Activated CD4-positive, alpha-beta memory T cell treated with anti-CD3 and anti-CD28 coated beads, Interleukin-2, amount 10 ng/mL, durations not matched to agents 7 days and 5 days (primary cell): Measurements from ENCODE around the gene LRP1B. TPM values are rescaled to one million over a fixed set of nuclear protein-coding genes. Genes with fewer than 3 reads are reported as not detected.

Experiments
- CTCF ChIA-PET: fragments of 350-600 bp; sonication (Branson Sonifier 250); formaldehyde crosslinking; loops from one replicate; lab custom pipeline; 2021; ENCODE audit warnings: antibody characterized with exemption, inconsistent platforms; lab: Charles Lee
- POLR2A ChIA-PET: fragments of 350-600 bp; sonication (Branson Sonifier 250); formaldehyde crosslinking; loops from one replicate; lab custom pipeline; 2021; ENCODE audit warnings: antibody characterized with exemption; lab: Charles Lee
- DNase-seq: peaks from one replicate; pipeline ENCODE4 v3.0.0-alpha.2; 2020
- H3K27ac Mint-ChIP-seq: one replicate; pipeline ENCODE4 v1.8.0; 2021; ENCODE audit warnings: mild to moderate bottlenecking, mixed read lengths
- H3K27me3 Mint-ChIP-seq: one replicate; pipeline ENCODE4 v1.8.0; 2021; ENCODE audit warnings: mixed read lengths
- H3K36me3 Mint-ChIP-seq: one replicate; pipeline ENCODE4 v1.8.0; 2021; ENCODE audit warnings: low read depth, mixed read lengths
- H3K4me1 Mint-ChIP-seq: one replicate; pipeline ENCODE4 v1.8.0; 2021; ENCODE audit warnings: mixed read lengths
- H3K4me3 Mint-ChIP-seq: one replicate; pipeline ENCODE4 v1.8.0; 2021; ENCODE audit warnings: mild to moderate bottlenecking, mixed read lengths
- H3K9me3 Mint-ChIP-seq: one replicate; pipeline ENCODE4 v1.8.0; 2021; ENCODE audit warnings: mixed read lengths
- total RNA-seq, 2 experiments: library from RNA; stranded (reverse); gene quantifications; one replicate each; pipeline ENCODE4 v1.2.3, GENCODE V29; 2021

The LRP1B gene
- total RNA-seq, 2 experiments from 2014 or later, result not detected

DNA sequence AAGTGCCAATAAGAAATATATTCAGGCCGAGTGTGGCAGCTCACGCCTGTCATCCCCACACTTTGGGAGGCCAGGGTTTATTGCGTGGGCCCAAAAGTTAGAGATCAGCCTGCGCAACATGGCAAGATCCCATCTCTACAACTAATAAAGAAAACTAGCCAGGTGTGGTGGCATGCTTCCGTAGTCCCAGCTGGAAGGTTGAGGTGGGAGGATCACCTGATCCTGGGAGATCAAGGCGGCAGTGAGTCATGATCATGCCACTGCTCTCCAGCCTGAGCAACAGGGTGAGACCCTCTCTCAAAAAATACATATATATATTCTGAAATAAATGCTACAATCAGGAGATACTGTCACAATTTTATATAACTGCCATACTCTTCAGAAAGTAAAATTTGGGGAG lies 1745.9 kb downstream of the LRP1B start:
- Mint-ChIP-seq H3K9me3 (peaks cover 4% of the 10 kb centered on the region), H3K27me3 (no peaks in the 10 kb centered on the region), H3K4me3 (no peak overlapping the region), H3K4me1 (no peaks in the 10 kb centered on the region), H3K36me3 (no peaks in the 10 kb centered on the region), H3K27ac (no peak overlapping the region)
- POLR2A ChIA-PET, result no interaction called here
- CTCF ChIA-PET, result no interaction called here
- no peak for DNase-seq

- DNase-seq, result no peak
- POLR2A ChIA-PET, result no interaction called here
- Mint-ChIP-seq H3K27me3 (no peaks in the 10 kb centered on the region), H3K27ac (no peak overlapping the region), H3K9me3 (peaks cover 8% of the 10 kb centered on the region), H3K4me1 (no peaks in the 10 kb centered on the region), H3K4me3 (no peak overlapping the region), H3K36me3 (no peaks in the 10 kb centered on the region)
- CTCF ChIA-PET, result no interaction called here
Measured at GRCh38 chr2:140383781-140384180, 1747.0 kb downstream of the LRP1B start.

GRCh38 chr2:140376686-140377085 lies 1754.1 kb downstream of the LRP1B start:
- ChIA-PET CTCF (no interaction called here), POLR2A (no interaction called here)
- no peaks in the 10 kb centered on the region for H3K4me1 Mint-ChIP-seq
- no peak for DNase-seq
- H3K4me3 Mint-ChIP-seq, result no peak overlapping the region
- H3K9me3 Mint-ChIP-seq, result peaks cover 6% of the 10 kb centered on the region
- no peaks in the 10 kb centered on the region for H3K27me3 Mint-ChIP-seq
- no peaks in the 10 kb centered on the region for H3K36me3 Mint-ChIP-seq
- no peak overlapping the region for H3K27ac Mint-ChIP-seq

DNA sequence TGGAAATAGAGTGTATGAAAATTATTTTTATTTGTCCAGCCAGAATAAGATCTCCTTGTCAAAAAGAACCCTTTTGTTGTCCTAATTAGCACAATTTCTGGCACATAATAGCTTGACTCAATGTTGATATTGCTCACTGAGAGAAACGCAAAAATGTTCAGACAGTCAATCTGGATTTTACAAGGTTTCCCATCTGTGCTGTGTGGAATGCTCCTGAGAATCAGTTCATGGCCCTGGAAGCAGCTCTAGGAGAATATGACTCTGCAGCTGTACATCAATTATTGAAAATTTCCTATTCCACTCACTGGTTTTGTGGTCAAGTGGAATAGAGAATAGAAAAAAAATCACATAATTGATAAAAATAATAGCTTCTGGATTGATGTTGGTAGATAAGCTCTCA lies 1767.7 kb downstream of the LRP1B start:
- Mint-ChIP-seq H3K4me1 (no peaks in the 10 kb centered on the region), H3K4me3 (no peak overlapping the region), H3K9me3 (peaks cover 7% of the 10 kb centered on the region), H3K36me3 (no peaks in the 10 kb centered on the region), H3K27me3 (no peaks in the 10 kb centered on the region), H3K27ac (no peak overlapping the region)
- no peak for DNase-seq
- POLR2A ChIA-PET, result no interaction called here
- CTCF ChIA-PET, result no interaction called here

- Mint-ChIP-seq H3K27ac (no peak overlapping the region), H3K9me3 (peaks cover 7% of the 10 kb centered on the region), H3K4me3 (no peak overlapping the region), H3K27me3 (no peaks in the 10 kb centered on the region), H3K36me3 (no peaks in the 10 kb centered on the region), H3K4me1 (no peaks in the 10 kb centered on the region)
- CTCF ChIA-PET, result no interaction called here
- DNase-seq, result no peak
- POLR2A ChIA-PET, result no interaction called here
Measured at GRCh38 chr2:140362361-140362760, 1768.5 kb downstream of the LRP1B start.

- Mint-ChIP-seq H3K9me3 (peaks cover 3% of the 10 kb centered on the region), H3K36me3 (no peaks in the 10 kb centered on the region), H3K4me1 (no peaks in the 10 kb centered on the region), H3K27me3 (no peaks in the 10 kb centered on the region), H3K4me3 (no peak overlapping the region), H3K27ac (no peak overlapping the region)
- ChIA-PET POLR2A (no interaction called here), CTCF (no interaction called here)
- DNase-seq, result no peak
Measured at GRCh38 chr2:140359056-140359771, 1771.6 kb downstream of the LRP1B start.

- ChIA-PET POLR2A (no interaction called here), CTCF (no interaction called here)
- no peak for DNase-seq
- Mint-ChIP-seq H3K4me1 (no peaks in the 10 kb centered on the region), H3K27me3 (no peaks in the 10 kb centered on the region), H3K27ac (no peak overlapping the region), H3K36me3 (no peaks in the 10 kb centered on the region), H3K4me3 (no peak overlapping the region), H3K9me3 (peaks cover 3% of the 10 kb centered on the region)
Measured at GRCh38 chr2:140356697-140357096, 1774.1 kb downstream of the LRP1B start.

DNA sequence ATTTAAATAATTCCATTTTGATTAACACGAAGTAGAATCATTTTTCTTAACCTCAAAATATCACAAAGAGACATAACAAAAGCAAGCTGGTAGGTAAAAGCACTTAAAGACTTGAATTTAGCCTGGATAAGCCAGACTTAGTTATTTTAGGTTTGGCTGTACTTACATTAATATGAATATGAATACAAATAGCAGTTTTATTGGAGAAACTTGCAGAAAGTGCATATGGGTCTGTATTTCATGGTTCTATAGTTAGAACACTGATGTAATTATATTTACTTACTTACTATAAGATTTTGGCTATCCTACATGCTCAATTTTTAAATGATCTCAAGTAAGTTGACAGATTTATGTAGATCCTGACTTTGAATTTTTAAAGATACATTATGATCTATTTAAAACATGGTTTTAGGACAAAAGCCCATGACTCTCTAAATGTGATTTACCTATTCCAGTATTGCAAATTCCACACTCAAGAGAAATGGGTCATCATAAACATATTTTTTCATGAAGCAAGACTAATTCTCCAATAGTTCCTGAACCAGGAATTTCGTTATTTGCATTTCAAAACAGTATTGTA lies 1775.2 kb downstream of the LRP1B start:
- Mint-ChIP-seq H3K4me1 (no peaks in the 10 kb centered on the region), H3K27me3 (no peaks in the 10 kb centered on the region), H3K36me3 (no peaks in the 10 kb centered on the region), H3K4me3 (no peak overlapping the region), H3K9me3 (peaks cover 3% of the 10 kb centered on the region), H3K27ac (no peak overlapping the region)
- no peak for DNase-seq
- CTCF ChIA-PET, result no interaction called here
- POLR2A ChIA-PET, result no interaction called here

DNA sequence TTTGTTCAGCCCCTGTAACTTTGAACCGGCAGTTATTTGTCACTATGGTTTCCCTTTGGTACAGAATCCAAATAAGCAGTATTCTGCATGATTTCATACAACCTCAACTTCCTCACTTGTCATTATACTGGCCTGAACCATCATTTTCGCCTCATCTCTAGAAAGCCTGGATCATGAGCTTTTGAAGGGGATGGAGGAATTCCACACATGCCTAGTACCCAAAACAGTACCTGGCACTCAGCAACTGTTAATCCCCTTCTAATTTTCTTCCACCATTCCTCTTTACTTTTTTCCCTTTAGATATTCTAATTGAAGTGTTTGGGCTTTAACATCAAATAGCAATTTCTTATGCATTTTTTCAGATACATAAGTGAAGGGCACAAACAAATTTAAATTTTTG lies 1776.3 kb downstream of the LRP1B start:
- Mint-ChIP-seq H3K4me1 (no peaks in the 10 kb centered on the region), H3K27ac (no peak overlapping the region), H3K9me3 (peaks cover 3% of the 10 kb centered on the region), H3K4me3 (no peak overlapping the region), H3K36me3 (no peaks in the 10 kb centered on the region), H3K27me3 (no peaks in the 10 kb centered on the region)
- ChIA-PET POLR2A (no interaction called here), CTCF (no interaction called here)
- no peak for DNase-seq

DNA sequence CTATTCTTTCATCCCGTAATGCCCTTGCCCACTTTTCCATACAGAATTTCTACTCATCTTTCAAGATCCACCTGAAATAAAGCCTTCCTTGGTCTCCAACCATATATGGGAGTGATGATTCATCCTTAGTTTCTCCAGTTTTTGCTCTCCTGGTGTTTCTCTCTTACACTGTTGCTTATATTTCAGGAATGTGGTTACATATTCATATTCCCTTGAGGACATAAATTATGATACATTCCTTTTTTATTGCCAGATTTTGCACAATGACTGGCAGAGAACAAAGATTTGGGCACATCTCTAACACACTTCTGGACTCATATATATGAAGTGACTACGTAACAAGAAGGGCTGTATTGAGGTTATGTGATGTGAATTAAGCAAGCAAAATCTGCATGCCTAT lies 1777.3 kb downstream of the LRP1B start:
- DNase-seq, result no peak
- ChIA-PET CTCF (no interaction called here), POLR2A (no interaction called here)
- Mint-ChIP-seq H3K36me3 (no peaks in the 10 kb centered on the region), H3K27me3 (no peaks in the 10 kb centered on the region), H3K9me3 (peaks cover 3% of the 10 kb centered on the region), H3K4me3 (no peak overlapping the region), H3K4me1 (no peaks in the 10 kb centered on the region), H3K27ac (no peak overlapping the region)

- Mint-ChIP-seq H3K9me3 (peaks cover 3% of the 10 kb centered on the region), H3K36me3 (no peaks in the 10 kb centered on the region), H3K27ac (no peak overlapping the region), H3K27me3 (no peaks in the 10 kb centered on the region), H3K4me1 (no peaks in the 10 kb centered on the region), H3K4me3 (no peak overlapping the region)
- ChIA-PET CTCF (no interaction called here), POLR2A (no interaction called here)
- no peak for DNase-seq
Measured at GRCh38 chr2:140351692-140352091, 1779.1 kb downstream of the LRP1B start.

- H3K9me3 Mint-ChIP-seq, result peaks cover 3% of the 10 kb centered on the region
- DNase-seq, result no peak
- no peak overlapping the region for H3K27ac Mint-ChIP-seq
- CTCF ChIA-PET, result no interaction called here
- no peaks in the 10 kb centered on the region for H3K4me1 Mint-ChIP-seq
- no peaks in the 10 kb centered on the region for H3K27me3 Mint-ChIP-seq
- H3K4me3 Mint-ChIP-seq, result no peak overlapping the region
- POLR2A ChIA-PET, result no interaction called here
- H3K36me3 Mint-ChIP-seq, result no peaks in the 10 kb centered on the region
Measured at GRCh38 chr2:140349695-140350094, 1781.1 kb downstream of the LRP1B start.

GRCh38 chr2:140348826-140349225 lies 1782.0 kb downstream of the LRP1B start:
- Mint-ChIP-seq H3K36me3 (no peaks in the 10 kb centered on the region), H3K27ac (no peak overlapping the region), H3K4me1 (no peaks in the 10 kb centered on the region), H3K9me3 (no peaks in the 10 kb centered on the region), H3K4me3 (no peak overlapping the region), H3K27me3 (no peaks in the 10 kb centered on the region)
- POLR2A ChIA-PET, result no interaction called here
- CTCF ChIA-PET, result no interaction called here
- no peak for DNase-seq

- Mint-ChIP-seq H3K36me3 (no peaks in the 10 kb centered on the region), H3K27ac (no peak overlapping the region), H3K4me3 (no peak overlapping the region), H3K4me1 (no peaks in the 10 kb centered on the region), H3K27me3 (no peaks in the 10 kb centered on the region), H3K9me3 (peaks cover 4% of the 10 kb centered on the region)
- POLR2A ChIA-PET, result no interaction called here
- DNase-seq, result no peak
- CTCF ChIA-PET, result no interaction called here
Measured at GRCh38 chr2:140344838-140345237, 1786.0 kb downstream of the LRP1B start.
